Stimulated activated memory B cell treated with anti-CD40 and anti-IgM and Interleukin-4, amounts not matched to agents 10 μg/mL and 1 μg/mL and 100 μg/mL, for 72 hours (primary cell): ENCODE measurements around the gene RAB11FIP4.

ENCODE experiments used
- ATAC-seq: fragments of 150-1000 bp; cut with Tn5 transposase; 2 replicates; pipeline ENCODE4 v1.10.0; 2021
- H3K27ac Mint-ChIP-seq: one replicate; pipeline ENCODE4 v1.8.0; 2022; ENCODE audit warnings: mild to moderate bottlenecking, mixed read lengths
- H3K27me3 Mint-ChIP-seq: one replicate; pipeline ENCODE4 v1.8.0; 2022; ENCODE audit warnings: mixed read lengths
- H3K36me3 Mint-ChIP-seq: one replicate; pipeline ENCODE4 v1.8.0; 2022; ENCODE audit warnings: mixed read lengths
- H3K4me1 Mint-ChIP-seq: one replicate; pipeline ENCODE4 v1.8.0; 2022; ENCODE audit warnings: mixed read lengths
- H3K4me3 Mint-ChIP-seq: one replicate; pipeline ENCODE4 v1.8.0; 2022; ENCODE audit warnings: mild to moderate bottlenecking, moderate library complexity, mixed read lengths
- H3K9me3 Mint-ChIP-seq: one replicate; pipeline ENCODE4 v1.8.0; 2022; ENCODE audit warnings: mixed read lengths

RAB11FIP4 gene

DNA sequence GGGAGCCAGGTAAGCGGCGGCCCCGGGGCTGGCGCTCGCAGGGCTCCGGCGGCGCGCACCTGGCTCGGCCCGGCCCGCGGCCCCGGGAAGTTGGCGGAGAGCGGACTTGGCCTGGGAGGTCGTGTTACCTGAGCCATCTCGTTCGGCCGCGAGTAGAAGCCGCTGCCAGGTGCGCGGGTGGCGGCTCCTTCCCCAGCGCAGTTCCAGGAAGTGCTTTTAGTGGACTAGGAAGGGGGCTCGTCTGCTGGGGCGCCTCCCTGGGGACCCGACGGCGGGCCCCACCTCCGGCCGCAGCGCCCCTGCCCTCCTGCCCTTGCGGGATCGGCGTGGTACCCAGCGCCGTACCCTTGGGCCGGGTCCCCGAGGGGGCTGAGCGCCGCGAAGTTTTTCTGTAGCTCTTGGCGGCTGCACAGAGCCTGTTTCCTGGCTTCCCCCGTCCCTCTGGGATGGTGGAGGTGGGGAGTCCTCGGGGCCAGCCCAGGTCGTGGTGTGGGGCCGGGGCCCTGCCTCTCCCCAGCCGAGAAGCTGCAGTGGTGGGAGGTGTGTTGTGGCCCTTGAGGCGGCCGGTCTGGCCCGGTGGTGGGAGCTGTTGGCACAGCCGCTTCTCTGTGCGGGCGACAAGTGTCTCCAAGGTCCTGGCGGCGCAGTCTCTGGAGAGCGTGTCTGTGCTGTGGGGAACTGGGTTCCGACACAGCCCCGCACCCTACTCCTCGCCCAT, 96.9 kb downstream of the RAB11FIP4 start:
- Mint-ChIP-seq H3K9me3 (no peaks in the 10 kb centered on the region), H3K4me3 (peak overlapping the region; percentile 97)
- ATAC-seq: peak; percentile 17

DNA sequence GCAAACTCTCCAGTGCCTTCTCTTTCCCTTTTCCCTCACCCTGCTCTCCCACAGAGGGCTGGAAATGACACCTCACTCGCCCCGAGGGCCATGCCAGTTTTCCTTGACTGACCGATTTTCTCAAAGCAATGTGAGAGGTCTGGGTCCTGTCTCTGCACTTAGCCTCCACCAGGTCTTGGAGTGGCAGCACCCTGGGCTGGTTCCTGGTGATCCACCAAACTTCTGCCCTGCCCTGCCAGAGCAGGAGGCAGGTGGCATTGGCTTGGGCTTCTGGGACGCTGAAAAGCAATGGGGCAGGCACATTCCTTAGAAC, 97.5 kb downstream of the RAB11FIP4 start:
- H3K27me3 Mint-ChIP-seq: no peaks in the 10 kb centered on the region
- H3K4me3 Mint-ChIP-seq: peak overlapping the region; percentile 97
- peak overlapping the region; percentile 88 for H3K27ac Mint-ChIP-seq
- H3K4me1 Mint-ChIP-seq: peaks cover 67% of the 10 kb centered on the region
- H3K36me3 Mint-ChIP-seq: no peaks in the 10 kb centered on the region
- H3K9me3 Mint-ChIP-seq: no peaks in the 10 kb centered on the region
- ATAC-seq: no peak

More for the DNA sequence above, 96.9 kb downstream of the RAB11FIP4 start:
- Mint-ChIP-seq H3K27ac (peak overlapping the region; percentile 88), H3K4me1 (peaks cover 62% of the 10 kb centered on the region), H3K27me3 (no peaks in the 10 kb centered on the region), H3K36me3 (no peaks in the 10 kb centered on the region)

DNA sequence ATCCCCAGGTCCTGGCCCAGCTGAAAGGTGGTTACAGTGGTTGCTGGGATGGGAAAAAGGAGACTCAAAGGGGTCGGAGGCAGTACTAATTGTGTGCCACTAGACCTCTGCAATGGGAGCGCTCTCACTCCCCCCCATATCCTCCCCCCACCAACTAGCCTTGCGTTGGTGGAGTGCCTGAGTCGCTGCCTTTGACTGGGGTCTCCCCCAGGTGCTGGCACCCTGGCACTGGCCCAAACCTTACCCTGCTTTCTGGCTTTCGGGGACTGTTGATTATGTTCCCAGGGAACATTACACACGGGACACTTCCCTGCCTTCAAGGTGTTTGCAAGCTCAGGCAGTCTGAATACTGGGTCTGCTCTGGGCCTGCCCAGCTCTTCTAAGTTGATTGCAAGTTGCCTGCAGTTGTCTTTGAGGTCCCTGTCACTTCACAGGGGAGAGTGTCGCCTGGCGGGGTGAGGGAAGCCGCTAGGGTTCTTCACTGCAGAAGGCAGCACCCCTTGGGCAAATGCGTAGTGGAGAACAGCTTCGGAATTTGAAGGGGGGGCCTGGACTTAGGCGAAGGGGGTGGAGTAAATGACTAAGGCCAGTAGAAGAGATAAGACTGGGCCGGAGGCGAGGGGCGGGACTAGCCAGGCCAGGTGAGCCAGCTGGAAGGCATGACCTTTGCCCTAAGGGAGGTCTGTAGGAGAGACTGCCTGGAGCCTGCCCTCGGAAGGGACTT, 98.0 kb downstream of the RAB11FIP4 start:
- Mint-ChIP-seq H3K36me3 (no peaks in the 10 kb centered on the region), H3K4me3 (peak overlapping the region; percentile 97), H3K4me1 (peaks cover 71% of the 10 kb centered on the region), H3K9me3 (no peaks in the 10 kb centered on the region), H3K27me3 (no peaks in the 10 kb centered on the region), H3K27ac (peak overlapping the region; percentile 88)
- ATAC-seq: no peak

DNA sequence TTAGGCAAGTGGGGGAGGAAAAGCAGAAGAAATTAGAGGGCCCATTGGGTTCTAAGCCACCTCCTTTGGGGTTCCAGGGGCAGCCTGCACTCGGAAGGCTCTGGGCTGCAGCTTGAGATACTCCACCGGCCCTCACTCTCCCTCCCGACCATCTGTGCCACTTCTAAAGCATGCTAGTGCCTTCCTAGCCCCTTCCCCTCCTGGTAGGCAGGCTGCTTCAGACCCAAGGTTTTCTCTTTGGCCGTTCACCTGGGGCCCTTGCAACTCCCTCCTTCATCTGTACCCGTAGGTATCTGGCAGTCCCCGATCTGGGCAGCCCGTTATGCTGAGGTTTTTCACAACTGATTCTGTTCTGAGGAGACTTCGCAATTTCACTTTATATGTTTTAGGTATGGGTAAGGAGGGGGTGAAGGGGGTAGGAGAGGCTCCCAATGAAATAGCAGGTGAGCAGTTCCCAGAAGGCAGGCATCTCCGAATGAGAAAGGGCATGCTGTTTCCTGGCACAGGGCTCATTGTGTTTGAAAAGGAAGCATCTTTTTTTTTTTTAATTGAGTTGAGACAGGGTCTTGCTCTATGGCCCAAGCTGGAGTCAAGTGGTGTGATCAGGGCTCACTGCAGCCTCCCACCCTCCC, 98.7 kb downstream of the RAB11FIP4 start:
- Mint-ChIP-seq H3K4me1 (peaks cover 77% of the 10 kb centered on the region), H3K27ac (peak overlapping the region; percentile 88), H3K27me3 (no peaks in the 10 kb centered on the region), H3K4me3 (peak overlapping the region; percentile 97), H3K36me3 (no peaks in the 10 kb centered on the region), H3K9me3 (no peaks in the 10 kb centered on the region)
- no peak for ATAC-seq

DNA sequence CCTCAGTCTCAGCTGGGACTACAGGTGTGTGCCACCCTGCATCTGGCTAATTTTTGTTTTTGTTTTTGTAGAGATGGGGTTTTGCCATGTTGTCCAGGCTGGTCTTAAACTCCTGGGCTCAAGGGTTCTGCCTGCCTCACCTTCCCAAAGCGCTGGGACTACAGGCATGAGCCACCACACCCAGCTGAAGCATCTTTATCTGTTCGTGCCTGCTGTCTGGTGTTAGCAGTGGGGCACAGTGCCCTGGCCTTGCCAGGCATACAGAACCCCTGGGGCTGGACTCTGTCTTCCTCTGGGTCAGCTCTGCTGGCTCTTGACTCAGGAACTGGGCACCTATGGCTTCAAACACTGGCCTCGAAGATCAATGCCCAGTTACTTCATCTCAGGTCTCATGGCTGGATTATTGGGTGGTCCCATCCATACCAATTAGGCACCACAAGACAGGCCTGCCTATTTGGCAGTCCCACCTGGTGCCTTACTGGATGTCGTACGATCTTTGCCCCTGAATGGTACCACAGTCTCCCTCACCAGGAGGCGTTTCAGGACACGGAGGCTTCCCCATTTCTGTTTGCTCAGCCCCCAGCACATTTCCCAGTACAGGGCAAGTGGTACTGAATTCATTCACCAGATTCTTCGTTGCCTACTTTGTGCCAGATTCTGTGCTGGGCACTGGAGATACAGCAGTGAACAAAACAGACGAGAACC, 99.3 kb downstream of the RAB11FIP4 start:
- no peaks in the 10 kb centered on the region for H3K36me3 Mint-ChIP-seq
- peak overlapping the region; percentile 88 for H3K27ac Mint-ChIP-seq
- no peaks in the 10 kb centered on the region for H3K9me3 Mint-ChIP-seq
- H3K4me3 Mint-ChIP-seq: peak overlapping the region; percentile 49
- H3K4me1 Mint-ChIP-seq: peaks cover 84% of the 10 kb centered on the region
- no peak for ATAC-seq
- no peaks in the 10 kb centered on the region for H3K27me3 Mint-ChIP-seq

DNA sequence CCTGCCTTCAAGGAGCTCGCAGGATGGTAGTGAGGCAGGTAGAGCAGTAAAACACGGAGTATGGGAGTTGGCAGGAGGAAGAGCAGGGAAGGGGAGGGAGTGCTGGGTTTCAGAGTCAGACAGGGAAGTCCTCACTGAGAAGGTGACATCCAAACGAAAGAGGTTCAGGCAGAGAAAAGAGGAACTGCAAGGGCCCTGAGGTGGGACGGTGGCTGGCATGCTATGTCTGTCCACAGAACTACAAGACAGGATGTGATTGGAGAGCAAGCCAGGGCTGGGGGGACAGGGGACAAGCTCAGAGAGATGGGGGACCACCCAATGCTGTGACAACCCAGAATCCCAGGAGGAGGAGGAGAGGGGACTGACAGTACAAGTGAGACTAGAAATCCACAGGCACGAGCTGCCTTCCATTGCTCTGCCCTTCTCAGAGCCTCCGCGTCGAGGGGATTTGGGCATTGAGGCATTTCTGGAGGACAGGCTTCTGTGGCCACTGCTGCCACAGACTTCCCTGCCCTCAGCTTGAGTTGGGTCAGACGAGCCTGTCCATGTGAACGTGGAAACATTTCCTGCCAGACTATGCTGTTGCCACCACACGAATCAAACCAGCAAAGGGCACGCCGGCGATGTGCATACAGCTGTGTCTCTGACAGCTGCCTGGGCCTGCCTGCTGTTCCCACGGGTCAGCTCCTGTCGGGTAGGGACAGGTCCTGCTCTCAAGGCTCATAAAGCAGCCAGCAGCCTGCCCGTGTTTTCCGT, 100.1 kb downstream of the RAB11FIP4 start:
- Mint-ChIP-seq H3K27me3 (no peaks in the 10 kb centered on the region), H3K4me1 (peaks cover 88% of the 10 kb centered on the region), H3K9me3 (no peaks in the 10 kb centered on the region), H3K36me3 (no peaks in the 10 kb centered on the region), H3K4me3 (peak overlapping the region; percentile 49), H3K27ac (peak overlapping the region; percentile 88)
- ATAC-seq: peak; percentile 56

DNA sequence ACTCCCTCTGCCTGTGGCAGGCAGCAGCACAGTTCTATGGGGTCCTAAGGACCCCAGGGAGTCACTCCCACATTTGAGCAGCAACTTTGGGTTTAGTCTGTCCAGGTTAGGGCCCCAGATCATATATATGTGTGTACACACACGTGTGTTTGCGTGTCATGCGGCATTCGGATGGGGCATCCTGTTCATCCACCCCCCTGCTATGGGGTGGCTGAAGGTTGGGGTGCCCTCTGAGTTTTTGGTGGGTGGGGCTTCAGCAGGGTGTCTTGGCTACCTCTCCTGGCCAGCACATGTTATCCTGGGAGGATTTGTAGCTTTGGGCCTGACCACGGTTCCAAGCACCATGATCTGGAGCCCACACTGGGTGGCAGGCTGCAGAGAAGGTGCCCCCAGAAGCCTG, 100.7 kb downstream of the RAB11FIP4 start:
- Mint-ChIP-seq H3K27me3 (no peaks in the 10 kb centered on the region), H3K4me1 (peaks cover 88% of the 10 kb centered on the region), H3K27ac (peak overlapping the region; percentile 88), H3K9me3 (no peaks in the 10 kb centered on the region), H3K36me3 (no peaks in the 10 kb centered on the region), H3K4me3 (peak overlapping the region; percentile 49)
- no peak for ATAC-seq

DNA sequence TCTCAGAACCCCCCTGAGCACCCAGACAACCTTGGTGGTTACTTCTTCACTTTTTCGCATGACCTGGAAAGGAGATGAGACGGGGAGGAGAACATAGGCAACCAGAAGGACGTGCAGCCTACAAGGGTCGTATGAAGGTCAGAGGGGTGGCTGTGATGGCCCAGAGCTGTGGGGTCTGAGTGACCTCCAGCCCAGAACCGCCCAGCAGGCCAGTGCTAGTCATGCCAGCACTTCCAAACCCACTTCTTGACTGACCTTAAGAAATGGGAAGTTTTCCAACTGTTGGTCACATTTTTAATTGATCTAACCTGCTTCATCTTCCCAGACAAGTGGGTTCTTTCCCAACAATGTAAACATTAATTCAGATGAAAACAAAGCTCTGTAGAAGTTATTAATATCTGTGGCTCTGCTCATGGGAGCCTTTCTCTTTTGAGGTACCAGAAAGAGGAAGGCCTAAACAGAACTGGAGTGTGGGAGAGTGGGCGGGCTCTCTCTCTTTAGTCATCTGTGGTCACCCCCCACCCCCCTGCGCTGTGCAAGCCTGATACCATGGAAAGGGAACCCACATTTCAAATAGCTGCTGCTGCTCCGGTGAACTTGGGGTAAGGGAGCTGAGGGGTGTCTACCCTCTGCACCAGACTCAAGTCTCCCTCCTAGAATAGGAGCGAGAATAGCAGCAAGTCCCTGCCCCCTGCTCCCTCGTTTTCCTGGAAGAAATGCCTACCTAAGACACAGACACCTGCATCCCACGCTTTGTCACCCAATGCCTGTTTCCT, 101.6 kb downstream of the RAB11FIP4 start:
- Mint-ChIP-seq H3K4me1 (peaks cover 92% of the 10 kb centered on the region), H3K36me3 (no peaks in the 10 kb centered on the region), H3K27me3 (no peaks in the 10 kb centered on the region), H3K4me3 (peak overlapping the region; percentile 49), H3K27ac (peak overlapping the region; percentile 88), H3K9me3 (no peaks in the 10 kb centered on the region)
- peak; percentile 62 for ATAC-seq

DNA sequence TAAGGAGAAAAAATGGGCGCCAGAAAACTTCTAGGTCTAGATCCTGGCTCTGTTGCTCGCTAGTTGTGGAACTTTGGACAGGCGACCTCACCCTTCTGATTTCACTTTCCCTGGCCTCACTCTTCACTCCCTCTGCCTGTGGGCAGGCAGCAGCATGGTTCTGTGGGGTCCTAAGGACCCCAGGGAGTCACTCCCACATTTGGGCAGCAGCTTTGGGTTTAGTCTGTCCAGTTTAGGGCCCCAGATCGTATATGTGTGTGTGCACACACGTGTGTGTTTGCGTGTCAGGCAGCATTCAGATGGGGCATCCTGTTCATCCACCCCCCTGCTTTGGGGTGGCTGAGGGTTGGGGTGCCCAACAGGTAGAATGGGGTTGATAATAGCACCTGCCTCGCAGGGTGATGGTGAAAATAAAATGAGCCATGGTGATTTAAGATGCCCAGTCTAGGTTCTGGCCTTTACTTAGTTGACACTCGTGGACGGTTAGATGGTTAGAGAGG, 102.2 kb downstream of the RAB11FIP4 start:
- no peak for ATAC-seq
- Mint-ChIP-seq H3K4me3 (peak overlapping the region; percentile 49), H3K36me3 (no peaks in the 10 kb centered on the region), H3K4me1 (peaks cover 96% of the 10 kb centered on the region), H3K9me3 (no peaks in the 10 kb centered on the region), H3K27me3 (no peaks in the 10 kb centered on the region), H3K27ac (peak overlapping the region; percentile 88)

DNA sequence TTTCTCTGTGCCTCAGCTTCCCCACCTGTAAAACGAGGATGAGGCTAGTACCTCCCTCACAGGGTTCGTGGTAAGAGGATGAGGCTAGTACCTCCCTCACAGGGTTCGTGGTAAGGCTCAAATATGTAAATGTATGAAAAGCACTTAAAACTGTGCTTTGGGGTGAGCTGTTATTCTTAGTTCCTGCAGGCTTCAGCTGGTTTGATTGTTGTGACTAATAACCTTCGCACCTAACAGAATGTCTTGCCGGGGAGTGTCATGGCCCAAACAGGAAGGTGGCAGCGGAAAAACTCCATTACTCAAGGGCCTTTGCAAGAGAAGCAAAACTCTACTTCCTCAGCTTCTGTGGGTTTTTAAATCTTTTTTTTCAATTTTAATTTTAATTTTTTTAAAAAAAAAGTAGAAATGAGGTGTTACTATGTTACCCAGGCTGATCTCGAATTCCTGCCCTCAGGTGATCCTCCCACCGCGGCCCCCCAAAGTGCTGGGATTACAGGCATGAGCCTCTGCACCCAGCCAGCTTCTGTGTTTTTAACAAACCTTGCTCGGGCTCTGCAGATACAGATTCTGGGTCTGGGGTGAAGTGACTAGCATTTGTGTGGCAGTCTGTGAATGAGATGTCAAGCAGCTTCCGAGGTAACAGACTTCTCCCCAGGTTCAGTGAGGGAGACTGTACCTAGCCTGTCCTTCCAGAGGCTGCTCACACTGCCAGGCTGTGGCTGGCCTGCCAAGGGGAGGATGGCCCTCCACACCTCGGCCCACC, 103.0 kb downstream of the RAB11FIP4 start:
- Mint-ChIP-seq H3K36me3 (no peaks in the 10 kb centered on the region), H3K4me3 (peak overlapping the region; percentile 75), H3K9me3 (no peaks in the 10 kb centered on the region), H3K27ac (peak overlapping the region; percentile 88), H3K4me1 (peaks cover 92% of the 10 kb centered on the region), H3K27me3 (no peaks in the 10 kb centered on the region)
- peak; percentile 74 for ATAC-seq

DNA sequence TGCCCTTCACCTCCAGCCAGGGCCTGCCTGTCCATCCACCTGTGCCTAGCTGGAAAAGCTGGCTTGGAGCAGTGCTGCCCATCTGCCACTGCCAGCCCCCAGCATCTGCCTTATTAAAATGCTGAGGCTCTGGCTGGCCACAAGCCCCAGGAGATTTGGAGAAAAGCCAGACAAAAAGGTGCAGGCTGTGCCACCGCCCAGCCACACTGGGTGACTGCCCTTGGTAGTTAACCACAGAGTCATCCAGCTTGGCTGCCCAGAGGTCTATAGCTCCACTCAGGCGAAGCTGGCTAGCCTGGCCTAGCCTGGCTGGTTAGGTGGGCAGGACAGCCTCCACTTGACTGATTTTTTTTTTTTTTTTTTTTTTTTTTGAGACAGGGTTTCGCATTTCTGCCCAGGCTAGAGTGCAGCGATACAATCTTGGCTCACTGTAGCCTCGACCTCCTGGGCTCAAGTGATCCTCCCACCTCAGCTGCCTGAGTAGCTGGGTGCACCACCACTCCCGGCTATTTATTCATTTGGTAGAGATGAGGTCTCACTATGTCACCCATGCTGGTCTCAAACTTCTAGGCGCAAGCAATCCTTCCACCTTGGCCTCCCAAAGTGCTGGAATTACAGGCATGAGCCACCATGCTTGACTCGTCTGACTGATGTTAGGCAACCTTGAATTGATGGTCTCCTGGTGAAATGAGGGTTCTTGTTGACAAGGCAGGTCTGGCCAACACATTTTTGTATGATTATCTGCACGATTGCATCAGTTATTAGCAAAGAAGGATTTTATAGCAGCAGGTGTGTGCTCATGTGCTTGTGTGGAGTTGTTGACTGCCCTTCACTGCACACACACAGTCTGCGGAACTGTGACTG, 103.8 kb downstream of the RAB11FIP4 start:
- Mint-ChIP-seq H3K27me3 (no peaks in the 10 kb centered on the region), H3K9me3 (no peaks in the 10 kb centered on the region), H3K36me3 (no peaks in the 10 kb centered on the region), H3K4me1 (peaks cover 87% of the 10 kb centered on the region), H3K4me3 (peak overlapping the region; percentile 75), H3K27ac (peak overlapping the region; percentile 88)
- ATAC-seq: peak; percentile 74

DNA sequence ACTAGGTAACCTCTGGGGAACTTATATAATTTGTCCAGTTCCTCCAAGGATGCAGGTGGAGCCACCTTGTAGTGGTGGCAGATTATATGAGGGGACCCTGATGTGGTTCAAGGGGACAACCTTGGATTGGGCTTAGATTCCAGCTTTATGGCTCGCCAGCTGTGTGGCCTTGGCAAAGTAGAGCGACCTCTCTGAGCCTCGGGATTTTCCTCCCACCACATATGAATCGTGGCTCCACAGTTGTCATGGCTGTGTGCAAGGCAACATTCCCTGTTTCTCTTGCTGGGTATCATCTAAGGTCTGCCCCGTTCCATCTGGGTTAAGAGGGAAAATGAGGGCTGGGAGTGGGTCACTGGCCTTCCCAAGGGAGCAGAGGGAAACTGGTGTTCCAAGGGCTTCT, 104.6 kb downstream of the RAB11FIP4 start:
- H3K4me3 Mint-ChIP-seq: no peak overlapping the region
- no peaks in the 10 kb centered on the region for H3K9me3 Mint-ChIP-seq
- H3K27ac Mint-ChIP-seq: peak overlapping the region; percentile 88
- no peak for ATAC-seq
- H3K27me3 Mint-ChIP-seq: no peaks in the 10 kb centered on the region
- peaks cover 79% of the 10 kb centered on the region for H3K4me1 Mint-ChIP-seq
- H3K36me3 Mint-ChIP-seq: no peaks in the 10 kb centered on the region

DNA sequence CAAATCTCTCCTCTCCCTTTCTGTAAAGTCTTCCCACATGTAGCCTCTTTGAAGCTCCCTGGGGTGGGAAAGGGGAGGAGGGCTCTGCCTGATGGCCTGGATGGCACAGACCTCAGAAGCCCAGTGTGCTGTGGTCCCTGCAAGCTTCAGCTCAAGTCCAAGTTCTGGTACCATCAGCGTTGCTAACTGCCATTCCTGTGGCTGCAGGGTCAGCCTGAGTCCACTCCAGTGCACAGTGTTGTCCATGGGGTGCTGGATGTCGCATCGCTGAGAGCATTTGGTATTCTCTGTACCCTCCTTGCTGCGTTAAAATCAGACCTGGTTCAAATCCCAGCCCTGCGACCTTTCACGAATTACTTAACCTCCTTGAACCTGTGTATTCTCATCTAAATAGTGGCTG, 105.1 kb downstream of the RAB11FIP4 start:
- no peak for ATAC-seq
- no peak overlapping the region for H3K4me3 Mint-ChIP-seq
- H3K27ac Mint-ChIP-seq: peak overlapping the region; percentile 88
- peaks cover 73% of the 10 kb centered on the region for H3K4me1 Mint-ChIP-seq
- no peaks in the 10 kb centered on the region for H3K9me3 Mint-ChIP-seq
- no peaks in the 10 kb centered on the region for H3K36me3 Mint-ChIP-seq
- no peaks in the 10 kb centered on the region for H3K27me3 Mint-ChIP-seq
